HepG2 (cell line): ENCODE measurements around the gene TRPT1. TPM values are rescaled to one million over a fixed set of nuclear protein-coding genes. Genes with fewer than 3 reads are reported as not detected.

Source experiments
- CSRNP2 ChIP-seq: sonication (generic); formaldehyde crosslinking; conservative IDR thresholded peaks from 2 replicates; pipeline ENCODE4 v1.8.0; 2022; ENCODE audit warnings: low read depth, missing genetic modification reagents
- ETV6 ChIP-seq: sonication (generic); formaldehyde crosslinking; conservative IDR thresholded peaks from 2 replicates; pipeline ENCODE4 v1.4.0; 2020; ENCODE audit warnings: missing genetic modification reagents
- HDAC2 ChIP-seq: sonication (generic); formaldehyde crosslinking; IDR thresholded peaks from 2 replicates; pipeline ENCODE4 v1.4.0; 2020; ENCODE audit warnings: missing genetic modification reagents
- LCORL ChIP-seq, 2 experiments: fragments of 450-650 bp in 1 of 2; sonication (generic) in 1 of 2; formaldehyde crosslinking in 1 of 2; IDR thresholded peaks; 2 replicates each; pipeline versions ENCODE4 v1.5.0 to v1.6.1; 2017 to 2020; ENCODE audit warnings: antibody characterized with exemption in 1 of 2, missing genetic modification reagents in 1 of 2
- RFXANK ChIP-seq: IDR thresholded peaks from 2 replicates; pipeline ENCODE4 v1.6.1; 2016
- SP4 ChIP-seq: sonication (generic); formaldehyde crosslinking; IDR thresholded peaks from 2 replicates; pipeline ENCODE4 v1.8.1; 2023; ENCODE audit warnings: mild to moderate bottlenecking, missing genetic modification reagents
- STAT6 ChIP-seq: sonication (generic); formaldehyde crosslinking; IDR thresholded peaks from 2 replicates; pipeline ENCODE4 v1.4.0; 2020; ENCODE audit warnings: missing genetic modification reagents, mild to moderate bottlenecking, borderline replicate concordance
- TAF1 ChIP-seq: sonication (generic); formaldehyde crosslinking; IDR thresholded peaks from 2 replicates; pipeline ENCODE4 v1.4.0; 2020; ENCODE audit warnings: missing genetic modification reagents
- TBP ChIP-seq: sonication (generic); formaldehyde crosslinking; IDR thresholded peaks from 2 replicates; pipeline ENCODE4 v1.5.0; 2020; ENCODE audit warnings: missing genetic modification reagents
- TBX3 ChIP-seq: fragments of 450-650 bp; IDR thresholded peaks from 2 replicates; pipeline ENCODE4 v1.6.1; 2017; ENCODE audit warnings: antibody characterized with exemption, mild to moderate bottlenecking, inconsistent platforms, borderline replicate concordance
- ZFY ChIP-seq: sonication (generic); formaldehyde crosslinking; IDR thresholded peaks from 2 replicates; pipeline ENCODE4 v1.4.0; 2020; ENCODE audit warnings: missing genetic modification reagents
- ZNF34 ChIP-seq: sonication (generic); formaldehyde crosslinking; IDR thresholded peaks from 2 replicates; pipeline ENCODE4 v1.4.0; 2020; ENCODE audit warnings: mild to moderate bottlenecking, missing genetic modification reagents, borderline replicate concordance
- ZNF367 ChIP-seq: sonication (generic); formaldehyde crosslinking; IDR thresholded peaks from 2 replicates; pipeline ENCODE4 v1.4.0; 2020; ENCODE audit warnings: missing genetic modification reagents, borderline replicate concordance
- ZNF572 ChIP-seq: sonication (generic); formaldehyde crosslinking; IDR thresholded peaks from 2 replicates; pipeline ENCODE4 v1.5.1; 2020; ENCODE audit warnings: mild to moderate bottlenecking, missing genetic modification reagents
- ZNF713 ChIP-seq: sonication (generic); formaldehyde crosslinking; IDR thresholded peaks from 2 replicates; pipeline ENCODE4 v1.4.0; 2020; ENCODE audit warnings: mild to moderate bottlenecking, missing genetic modification reagents
- ZZZ3 ChIP-seq: sonication (generic); formaldehyde crosslinking; IDR thresholded peaks from 2 replicates; pipeline ENCODE4 v1.4.0; 2020; ENCODE audit warnings: missing genetic modification reagents, mild to moderate bottlenecking, borderline replicate concordance
- polyA plus RNA-seq, 8 experiments: library from polyadenylated mRNA; depleted of rRNA in 3 of 8; stranded (reverse) in 7 of 8; unstranded in 1 of 8; fragments of >200 nt; fragmentation: Illumina TruSeq in 4 of 8; extraction: Trizol in 4 of 8; gene quantifications; 2 replicates each; pipeline versions ENCODE4 v1.2.1 to v1.2.3, GENCODE V29; 2011 to 2016; ENCODE audit warnings: low read depth in 4 of 8, missing spikeins in 1 of 8, mixed read lengths in 1 of 8; ENCODE audit not compliant: insufficient read depth in 1 of 8
- total RNA-seq, 5 experiments: library from RNA; depleted of rRNA; stranded (reverse); fragments of >200 nt; fragmentation: Illumina TruSeq; extraction: Trizol; gene quantifications; 2 replicates each; pipeline ENCODE4 v1.2.3, GENCODE V29; 2016; ENCODE audit warnings: low read depth in 1 of 5
- TF ChIP-seq, protein P1 (sequence below): sonication (generic); formaldehyde crosslinking; IDR thresholded peaks from 2 replicates; pipeline ENCODE4 v1.5.1; 2020; ENCODE audit warnings: missing genetic modification reagents, mild to moderate bottlenecking, borderline replicate concordance
- TF ChIP-seq, protein P2 (sequence below): sonication (generic); formaldehyde crosslinking; IDR thresholded peaks from 2 replicates; pipeline ENCODE4 v1.5.1; 2020; ENCODE audit warnings: mild to moderate bottlenecking, missing genetic modification reagents, moderate library complexity

Gene TRPT1
- total and polyA plus RNA-seq, 2 of the 13 experiments (the other 11 are each of a cell fraction or from before 2014, with no cell fraction given), result 24.8 to 40.7 TPM

- TF ChIP-seq TAF1 (CRISPR knock-in tag) (peak; percentile 13; the same call in 1 of the 2 replicates), TBP (no peak), SP4 (CRISPR knock-in tag) (peak; percentile 60), ZZZ3 (CRISPR knock-in tag) (no peak), LCORL (IDR thresholded peaks at IDR 0.05) (no peak), LCORL (CRISPR knock-in tag; IDR thresholded peaks at IDR 0.05) (no peak; the same call in 1 of the 2 replicates), ZFY (CRISPR knock-in tag) (peak; percentile 52; the same call in 1 of the 2 replicates), HDAC2 (CRISPR knock-in tag) (no peak), STAT6 (CRISPR knock-in tag) (no peak), ZNF34 (CRISPR knock-in tag) (no peak), ZNF367 (CRISPR knock-in tag) (no peak; the same call in 1 of the 2 replicates), RFXANK (no peak), TBX3 (no peak), ZNF572 (CRISPR knock-in tag) (no peak), CSRNP2 (CRISPR knock-in tag) (no peak), ETV6 (CRISPR knock-in tag) (no peak), ZNF713 (CRISPR knock-in tag) (no peak)
- TF ChIP-seq, protein P1, sequence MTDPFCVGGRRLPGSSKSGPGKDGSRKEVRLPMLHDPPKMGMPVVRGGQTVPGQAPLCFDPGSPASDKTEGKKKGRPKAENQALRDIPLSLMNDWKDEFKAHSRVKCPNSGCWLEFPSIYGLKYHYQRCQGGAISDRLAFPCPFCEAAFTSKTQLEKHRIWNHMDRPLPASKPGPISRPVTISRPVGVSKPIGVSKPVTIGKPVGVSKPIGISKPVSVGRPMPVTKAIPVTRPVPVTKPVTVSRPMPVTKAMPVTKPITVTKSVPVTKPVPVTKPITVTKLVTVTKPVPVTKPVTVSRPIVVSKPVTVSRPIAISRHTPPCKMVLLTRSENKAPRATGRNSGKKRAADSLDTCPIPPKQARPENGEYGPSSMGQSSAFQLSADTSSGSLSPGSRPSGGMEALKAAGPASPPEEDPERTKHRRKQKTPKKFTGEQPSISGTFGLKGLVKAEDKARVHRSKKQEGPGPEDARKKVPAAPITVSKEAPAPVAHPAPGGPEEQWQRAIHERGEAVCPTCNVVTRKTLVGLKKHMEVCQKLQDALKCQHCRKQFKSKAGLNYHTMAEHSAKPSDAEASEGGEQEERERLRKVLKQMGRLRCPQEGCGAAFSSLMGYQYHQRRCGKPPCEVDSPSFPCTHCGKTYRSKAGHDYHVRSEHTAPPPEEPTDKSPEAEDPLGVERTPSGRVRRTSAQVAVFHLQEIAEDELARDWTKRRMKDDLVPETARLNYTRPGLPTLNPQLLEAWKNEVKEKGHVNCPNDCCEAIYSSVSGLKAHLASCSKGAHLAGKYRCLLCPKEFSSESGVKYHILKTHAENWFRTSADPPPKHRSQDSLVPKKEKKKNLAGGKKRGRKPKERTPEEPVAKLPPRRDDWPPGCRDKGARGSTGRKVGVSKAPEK (CRISPR knock-in tag), result no peak
- TF ChIP-seq, protein P2, sequence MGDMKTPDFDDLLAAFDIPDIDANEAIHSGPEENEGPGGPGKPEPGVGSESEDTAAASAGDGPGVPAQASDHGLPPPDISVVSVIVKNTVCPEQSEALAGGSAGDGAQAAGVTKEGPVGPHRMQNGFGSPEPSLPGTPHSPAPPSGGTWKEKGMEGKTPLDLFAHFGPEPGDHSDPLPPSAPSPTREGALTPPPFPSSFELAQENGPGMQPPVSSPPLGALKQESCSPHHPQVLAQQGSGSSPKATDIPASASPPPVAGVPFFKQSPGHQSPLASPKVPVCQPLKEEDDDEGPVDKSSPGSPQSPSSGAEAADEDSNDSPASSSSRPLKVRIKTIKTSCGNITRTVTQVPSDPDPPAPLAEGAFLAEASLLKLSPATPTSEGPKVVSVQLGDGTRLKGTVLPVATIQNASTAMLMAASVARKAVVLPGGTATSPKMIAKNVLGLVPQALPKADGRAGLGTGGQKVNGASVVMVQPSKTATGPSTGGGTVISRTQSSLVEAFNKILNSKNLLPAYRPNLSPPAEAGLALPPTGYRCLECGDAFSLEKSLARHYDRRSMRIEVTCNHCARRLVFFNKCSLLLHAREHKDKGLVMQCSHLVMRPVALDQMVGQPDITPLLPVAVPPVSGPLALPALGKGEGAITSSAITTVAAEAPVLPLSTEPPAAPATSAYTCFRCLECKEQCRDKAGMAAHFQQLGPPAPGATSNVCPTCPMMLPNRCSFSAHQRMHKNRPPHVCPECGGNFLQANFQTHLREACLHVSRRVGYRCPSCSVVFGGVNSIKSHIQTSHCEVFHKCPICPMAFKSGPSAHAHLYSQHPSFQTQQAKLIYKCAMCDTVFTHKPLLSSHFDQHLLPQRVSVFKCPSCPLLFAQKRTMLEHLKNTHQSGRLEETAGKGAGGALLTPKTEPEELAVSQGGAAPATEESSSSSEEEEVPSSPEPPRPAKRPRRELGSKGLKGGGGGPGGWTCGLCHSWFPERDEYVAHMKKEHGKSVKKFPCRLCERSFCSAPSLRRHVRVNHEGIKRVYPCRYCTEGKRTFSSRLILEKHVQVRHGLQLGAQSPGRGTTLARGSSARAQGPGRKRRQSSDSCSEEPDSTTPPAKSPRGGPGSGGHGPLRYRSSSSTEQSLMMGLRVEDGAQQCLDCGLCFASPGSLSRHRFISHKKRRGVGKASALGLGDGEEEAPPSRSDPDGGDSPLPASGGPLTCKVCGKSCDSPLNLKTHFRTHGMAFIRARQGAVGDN (CRISPR knock-in tag), result peak; percentile 69
These were observed 8.8 kb upstream of the TRPT1 start (continued) for GRCh38 chr11:64234647-64235379.
